GM12878 (cell line): ENCODE data around the gene STK35.

Experiments used
- BCL11A ChIP-seq: IDR thresholded peaks from 2 replicates; pipeline ENCODE4 v1.6.1; 2011; ENCODE audit warnings: low read depth, low read length
- EP300 ChIP-seq, 2 experiments: fragments of 150-350 bp in 1 of 2; IDR thresholded peaks; 2 replicates each; pipeline ENCODE4 v1.6.1; 2011 to 2012; ENCODE audit warnings: low read depth in 2 of 2, low read length in 2 of 2, borderline replicate concordance in 1 of 2, improper control_type of control experiment in 1 of 2, inconsistent platforms in 1 of 2; ENCODE audit not compliant: control insufficient read depth in 1 of 2
- ETV6 ChIP-seq, 2 experiments: fragments of 450-650 bp in 1 of 2; IDR thresholded peaks in 1 of 2; conservative IDR thresholded peaks in 1 of 2; 2 replicates each; pipeline ENCODE4 v1.6.1; 2014; ENCODE audit warnings: antibody characterized with exemption in 1 of 2, borderline replicate concordance in 1 of 2, low read depth in 1 of 2, mild to moderate bottlenecking in 1 of 2, moderate library complexity in 1 of 2
- EZH2 ChIP-seq: IDR thresholded peaks from 2 replicates; pipeline ENCODE4 v1.6.1; 2012; ENCODE audit warnings: low read depth, mild to moderate bottlenecking, control low read depth, inconsistent platforms, low read length, borderline replicate concordance; ENCODE audit not compliant: control insufficient read depth
- FOXK2 ChIP-seq: fragments of 450-650 bp; IDR thresholded peaks from 2 replicates; pipeline ENCODE4 v1.6.1; 2017; ENCODE audit warnings: mild to moderate bottlenecking, moderate library complexity
- NFYB ChIP-seq: IDR thresholded peaks from 2 replicates; pipeline ENCODE4 v1.6.1; 2011; ENCODE audit warnings: low read depth, mild to moderate bottlenecking, low read length, improper control_type of control experiment, moderate library complexity; ENCODE audit not compliant: insufficient read depth
- NRF1 ChIP-seq: conservative IDR thresholded peaks from 2 replicates; pipeline ENCODE4 v1.6.1; 2011; ENCODE audit warnings: mild to moderate bottlenecking, low read depth, low read length, improper control_type of control experiment
- POLR2A ChIP-seq: IDR thresholded peaks from 2 replicates; pipeline ENCODE4 v1.6.1; 2011; ENCODE audit warnings: low read depth, mild to moderate bottlenecking, low read length
- RCOR1 ChIP-seq: conservative IDR thresholded peaks from 2 replicates; pipeline ENCODE4 v1.6.1; 2012; ENCODE audit warnings: low read depth, low read length, improper control_type of control experiment
- ZZZ3 ChIP-seq: IDR thresholded peaks from 2 replicates; pipeline ENCODE4 v1.6.1; 2011; ENCODE audit warnings: low read depth; ENCODE audit not compliant: control insufficient read depth, insufficient read length
- TF ChIP-seq, protein P1 (sequence below), 3 experiments: IDR thresholded peaks in 2 of 3; conservative IDR thresholded peaks in 1 of 3; 2 replicates each; pipeline ENCODE4 v1.5.1; 2011; ENCODE audit warnings: low read depth in 3 of 3, low read length in 3 of 3, mild to moderate bottlenecking in 3 of 3, control low read depth in 2 of 3, moderate library complexity in 2 of 3, inconsistent platforms in 1 of 3, mixed read lengths in 1 of 3; ENCODE audit not compliant: control insufficient read depth in 2 of 3, insufficient read depth in 1 of 3; ENCODE audit errors: extremely low read depth in 1 of 3
- TF ChIP-seq, protein P2 (sequence below): IDR thresholded peaks from 2 replicates; pipeline ENCODE4 v1.6.1; 2012; ENCODE audit warnings: low read depth, low read length, improper control_type of control experiment
- TF ChIP-seq, protein P3 (sequence below): IDR thresholded peaks from 2 replicates; pipeline ENCODE4 v1.6.1; 2011; ENCODE audit warnings: borderline replicate concordance, low read depth, mild to moderate bottlenecking, moderate library complexity, low read length; ENCODE audit not compliant: insufficient read depth, poor library complexity, severe bottlenecking
- TF ChIP-seq, protein P4 (sequence below): fragments of 450-650 bp; IDR thresholded peaks from 2 replicates; pipeline ENCODE4 v1.6.1; 2016; ENCODE audit warnings: mild to moderate bottlenecking

DNA sequence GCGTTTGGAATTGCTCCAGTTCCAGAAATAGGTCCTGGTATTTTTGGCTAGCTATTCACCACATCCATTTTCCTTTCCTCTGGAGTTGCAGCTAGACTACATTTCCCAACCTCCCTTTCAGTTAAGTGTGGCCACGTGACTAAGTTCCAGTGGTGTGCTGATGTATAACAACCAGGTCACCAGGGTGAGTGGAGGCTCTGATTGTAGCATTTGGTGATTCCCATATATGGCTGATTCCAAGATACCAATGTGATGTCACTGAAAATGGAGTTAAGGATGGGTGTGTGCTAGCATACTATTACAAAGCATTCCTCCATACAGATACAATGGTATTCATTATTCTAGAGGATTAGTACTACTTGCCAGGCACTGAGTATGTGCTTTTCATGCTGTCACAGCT is 49.7 kb upstream of the STK35 start:
- TF ChIP-seq, protein P1, sequence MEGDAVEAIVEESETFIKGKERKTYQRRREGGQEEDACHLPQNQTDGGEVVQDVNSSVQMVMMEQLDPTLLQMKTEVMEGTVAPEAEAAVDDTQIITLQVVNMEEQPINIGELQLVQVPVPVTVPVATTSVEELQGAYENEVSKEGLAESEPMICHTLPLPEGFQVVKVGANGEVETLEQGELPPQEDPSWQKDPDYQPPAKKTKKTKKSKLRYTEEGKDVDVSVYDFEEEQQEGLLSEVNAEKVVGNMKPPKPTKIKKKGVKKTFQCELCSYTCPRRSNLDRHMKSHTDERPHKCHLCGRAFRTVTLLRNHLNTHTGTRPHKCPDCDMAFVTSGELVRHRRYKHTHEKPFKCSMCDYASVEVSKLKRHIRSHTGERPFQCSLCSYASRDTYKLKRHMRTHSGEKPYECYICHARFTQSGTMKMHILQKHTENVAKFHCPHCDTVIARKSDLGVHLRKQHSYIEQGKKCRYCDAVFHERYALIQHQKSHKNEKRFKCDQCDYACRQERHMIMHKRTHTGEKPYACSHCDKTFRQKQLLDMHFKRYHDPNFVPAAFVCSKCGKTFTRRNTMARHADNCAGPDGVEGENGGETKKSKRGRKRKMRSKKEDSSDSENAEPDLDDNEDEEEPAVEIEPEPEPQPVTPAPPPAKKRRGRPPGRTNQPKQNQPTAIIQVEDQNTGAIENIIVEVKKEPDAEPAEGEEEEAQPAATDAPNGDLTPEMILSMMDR (IDR thresholded peaks at IDR 0.05 in 2 of 3, conservative IDR thresholded peaks at IDR 0.05 in 1 of 3; ENCODE audit: control insufficient read depth in 2 of 3, extremely low read depth in 1 of 3, insufficient read depth in 1 of 3, low read depth in 3 of 3, low read length in 3 of 3) = no peak
- TF ChIP-seq EZH2 (no peak), BCL11A (no peak), ETV6 (conservative IDR thresholded peaks at IDR 0.05 in 1 of 2, IDR thresholded peaks at IDR 0.05 in 1 of 2; ENCODE audit: borderline replicate concordance in 1 of 2, low read depth in 1 of 2) (no peak), POLR2A (no peak), EP300 (IDR thresholded peaks at IDR 0.05; ENCODE audit: borderline replicate concordance in 1 of 2, control insufficient read depth in 1 of 2, low read depth in 2 of 2, low read length in 2 of 2) (no peak), NRF1 (no peak), RCOR1 (no peak), FOXK2 (no peak), NFYB (no peak), ZZZ3 (no peak)
- TF ChIP-seq, protein P2, sequence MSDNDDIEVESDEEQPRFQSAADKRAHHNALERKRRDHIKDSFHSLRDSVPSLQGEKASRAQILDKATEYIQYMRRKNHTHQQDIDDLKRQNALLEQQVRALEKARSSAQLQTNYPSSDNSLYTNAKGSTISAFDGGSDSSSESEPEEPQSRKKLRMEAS = no peak
- TF ChIP-seq, protein P3, sequence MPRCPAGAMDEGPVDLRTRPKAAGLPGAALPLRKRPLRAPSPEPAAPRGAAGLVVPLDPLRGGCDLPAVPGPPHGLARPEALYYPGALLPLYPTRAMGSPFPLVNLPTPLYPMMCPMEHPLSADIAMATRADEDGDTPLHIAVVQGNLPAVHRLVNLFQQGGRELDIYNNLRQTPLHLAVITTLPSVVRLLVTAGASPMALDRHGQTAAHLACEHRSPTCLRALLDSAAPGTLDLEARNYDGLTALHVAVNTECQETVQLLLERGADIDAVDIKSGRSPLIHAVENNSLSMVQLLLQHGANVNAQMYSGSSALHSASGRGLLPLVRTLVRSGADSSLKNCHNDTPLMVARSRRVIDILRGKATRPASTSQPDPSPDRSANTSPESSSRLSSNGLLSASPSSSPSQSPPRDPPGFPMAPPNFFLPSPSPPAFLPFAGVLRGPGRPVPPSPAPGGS = no peak
- TF ChIP-seq, protein P4, sequence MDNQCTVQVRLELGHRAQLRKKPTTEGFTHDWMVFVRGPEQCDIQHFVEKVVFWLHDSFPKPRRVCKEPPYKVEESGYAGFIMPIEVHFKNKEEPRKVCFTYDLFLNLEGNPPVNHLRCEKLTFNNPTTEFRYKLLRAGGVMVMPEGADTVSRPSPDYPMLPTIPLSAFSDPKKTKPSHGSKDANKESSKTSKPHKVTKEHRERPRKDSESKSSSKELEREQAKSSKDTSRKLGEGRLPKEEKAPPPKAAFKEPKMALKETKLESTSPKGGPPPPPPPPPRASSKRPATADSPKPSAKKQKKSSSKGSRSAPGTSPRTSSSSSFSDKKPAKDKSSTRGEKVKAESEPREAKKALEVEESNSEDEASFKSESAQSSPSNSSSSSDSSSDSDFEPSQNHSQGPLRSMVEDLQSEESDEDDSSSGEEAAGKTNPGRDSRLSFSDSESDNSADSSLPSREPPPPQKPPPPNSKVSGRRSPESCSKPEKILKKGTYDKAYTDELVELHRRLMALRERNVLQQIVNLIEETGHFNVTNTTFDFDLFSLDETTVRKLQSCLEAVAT = no peak
